Sciatic nerve (tissue), 2 donors: ENCODE measurements around the gene TSC22D2. TPM values are rescaled to one million over a fixed set of nuclear protein-coding genes. Genes with fewer than 3 reads are reported as not detected.

Source experiments
- ATAC-seq: fragments of 200-7000 bp; cut with Tn5 transposase; one replicate; pipeline ENCODE4 v1.9.1; 2020; ENCODE audit warnings: mild to moderate bottlenecking, moderate library complexity
- DNase-seq: peaks from one replicate; pipeline ENCODE4 v3.0.0-alpha.2; 2020; ENCODE audit warnings: low spot score
- intact Hi-C: fragments of 100-400 bp; cut with DNase I; formaldehyde crosslinking; loops from one replicate; pipeline ENCODE4 v1.14.2; 2022
- total RNA-seq: library from RNA; stranded (reverse); fragmentation: NEBNext Ultra II Directional; extraction: Animal tissue kit (Norgen Biotek cat#: 25700); gene quantifications from one replicate; pipeline ENCODE4 v1.2.1, GENCODE V29; 2021
- donor health status: DM: no; HTN: no; CAD: no.
- donor health status: DM: no; HTN: no; CAD: no.

TSC22D2 gene
- total RNA-seq, 1 donor from 2014 or later = 30.6 TPM

GRCh38 chr3:150508401-150508800 is 100.3 kb downstream of the TSC22D2 start:
- no peak for DNase-seq
- no peak for ATAC-seq
- intact Hi-C loops = loop anchor here (10.0 kb wide), 1 partner anchor 274 kb away; no protein-coding TSS in a partner anchor

GRCh38 chr3:150509780-150510179 is 101.7 kb downstream of the TSC22D2 start:
- ATAC-seq (no peak), DNase-seq (no peak)
- intact Hi-C loops = loop anchor here (10.0 kb wide), 1 partner anchor 275 kb away; no protein-coding TSS in a partner anchor

GRCh38 chr3:150511122-150511821 is 103.2 kb downstream of the TSC22D2 start:
- ATAC-seq (no peak), DNase-seq (no peak)
- intact Hi-C loops = no loop called here

- no peak for DNase-seq
- ATAC-seq = no peak
- intact Hi-C loops = no loop called here
Observed at GRCh38 chr3:150515210-150515609, 107.1 kb downstream of the TSC22D2 start.

Other genes starting within 250 kb of the TSC22D2 start
- gene SERP1, start 138.2 kb downstream of the TSC22D2 start, total RNA-seq = 72.3 TPM
- gene EIF2A, start 138.5 kb downstream of the TSC22D2 start, total RNA-seq = 70.9 TPM
- 93.5 TPM for gene SELENOT, start 195.0 kb downstream of the TSC22D2 start, total RNA-seq